Upper lobe of left lung (tissue), 6 donors: ENCODE measurements around the gene IGSF1. TPM values are rescaled to one million over a fixed set of nuclear protein-coding genes. Genes with fewer than 3 reads are reported as not detected.

Source experiments
- ATAC-seq, 2 donors: fragments of 200-7000 bp; cut with Tn5 transposase; one replicate each; pipeline ENCODE4 v1.9.1; 2022; ENCODE audit warnings: mild to moderate bottlenecking in 2 of 2, moderate library complexity in 2 of 2; ENCODE audit not compliant: low FRiP score in 2 of 2
- DNase-seq, 2 donors: peaks; one replicate each; pipeline ENCODE4 v3.0.0-alpha.2; 2019 to 2020
- H3K27ac ChIP-seq, 4 donors: fragments of 200-600 bp; sonication (generic); one replicate each; pipeline ENCODE4 v1.5.1; 2016 to 2019
- H3K27me3 ChIP-seq, 4 donors: fragments of 200-600 bp; sonication (generic); one replicate each; pipeline ENCODE4 v1.5.1; 2017 to 2019
- H3K36me3 ChIP-seq, 4 donors: fragments of 200-600 bp; sonication (generic); one replicate each; pipeline ENCODE4 v1.5.1; 2016 to 2019
- H3K4me1 ChIP-seq, 4 donors: fragments of 200-600 bp; sonication (generic); one replicate each; pipeline ENCODE4 v1.5.1; 2018 to 2019
- H3K4me3 ChIP-seq, 4 donors: fragments of 200-600 bp; sonication (generic); one replicate each; pipeline ENCODE4 v1.5.1; 2017 to 2019; ENCODE audit warnings: mild to moderate bottlenecking in 2 of 4, moderate library complexity in 1 of 4
- H3K9me3 ChIP-seq, 4 donors: fragments of 200-600 bp; sonication (generic); one replicate each; pipeline ENCODE4 v1.5.1; 2018 to 2019
- EP300 ChIP-seq, 4 donors: sonication (generic); formaldehyde crosslinking; IDR thresholded peaks; one replicate each; pipeline ENCODE4 v1.5.1; 2017; ENCODE audit warnings: antibody characterized with exemption in 4 of 4, control low read depth in 2 of 4
- POLR2A ChIP-seq, 4 donors: fragments of 450-650 bp; IDR thresholded peaks; one replicate each; pipeline ENCODE4 v1.5.1; 2016 to 2017; ENCODE audit warnings: antibody characterized with exemption in 4 of 4, mild to moderate bottlenecking in 2 of 4
- POLR2AphosphoS5 ChIP-seq, 2 donors: sonication (generic); formaldehyde crosslinking; IDR thresholded peaks; one replicate each; pipeline ENCODE4 v1.5.1; 2017; ENCODE audit warnings: antibody characterized with exemption in 2 of 2
- WGBS, 2 donors: methylation state at CpG; one replicate each; pipeline ENCODE4 v1.1.5; 2017 to 2018; 5-methylcytosine and 5-hydroxymethylcytosine counted together
- total RNA-seq, 6 donors: library from RNA; depleted of rRNA in 4 of 6; stranded (reverse); fragments of >200 nt in 4 of 6; gene quantifications; one replicate each; pipeline versions ENCODE4 v1.1.0 to v1.2.1, GENCODE V29; 2016 to 2021
- TF ChIP-seq, protein P1 (sequence below), 6 experiments: fragments of 450-650 bp in 4 of 6; fragments of 200-600 bp in 2 of 6; sonication (generic) in 2 of 6; IDR thresholded peaks; one replicate each; pipeline ENCODE4 v1.5.1; 2016 to 2019; ENCODE audit warnings: antibody characterized with exemption in 6 of 6
- donor health status: DM: no; HTN: no; CAD: no; lungs with moderate emphysema.
- donor health status: DM: no; HTN: yes; CAD: no; lungs with severe emphysema.

Gene IGSF1
- total RNA-seq, 6 donors from 2014 or later = 0.03 to 0.76 (median 0.39) TPM; not detected in 3

DNA sequence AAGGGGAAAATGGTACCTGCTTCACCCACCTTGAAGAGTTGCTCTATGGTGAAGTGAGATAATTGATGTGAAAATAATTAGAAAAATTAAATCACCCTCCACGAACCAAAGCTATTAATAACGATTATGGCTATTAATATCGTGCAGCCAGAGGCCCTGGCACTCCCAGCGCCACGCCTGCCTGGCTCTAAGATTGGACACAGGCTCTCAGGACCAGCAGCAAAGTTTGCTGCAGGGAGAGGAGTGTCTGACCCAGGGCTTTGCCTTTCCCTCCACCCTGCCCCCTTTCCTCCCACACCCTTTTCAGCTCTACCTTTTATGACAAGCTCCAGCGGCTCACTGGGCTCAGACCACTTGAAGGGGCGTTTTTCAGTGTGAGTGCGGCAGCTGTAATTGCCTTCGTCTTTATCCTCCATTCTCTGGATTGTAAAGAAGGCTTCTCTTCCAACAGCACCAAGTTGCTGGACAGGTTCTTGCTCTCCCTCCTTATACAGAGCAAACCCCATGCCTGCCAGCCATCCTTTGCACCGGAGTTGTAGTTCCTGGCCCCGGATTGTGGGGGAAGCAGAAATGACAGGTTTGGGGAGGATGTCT lies 11.5 kb downstream of the IGSF1 start:
- Histone ChIP-seq H3K27ac (no peak overlapping the region), H3K27me3 (no peaks in the 10 kb centered on the region), H3K4me3 (no peak overlapping the region), H3K36me3 (no peaks in the 10 kb centered on the region), H3K9me3 (no peaks in the 10 kb centered on the region), H3K4me1 (no peaks in the 10 kb centered on the region)
- whole genome bisulfite sequencing, 2 donors = 49 to 55% methylated on average over 8 to 11 of the region's 11 CpGs
- no peak for TF ChIP-seq POLR2AphosphoS5 (IDR thresholded peaks at IDR 0.05)
- TF ChIP-seq EP300 (IDR thresholded peaks at IDR 0.05) = no peak
- TF ChIP-seq, protein P1, sequence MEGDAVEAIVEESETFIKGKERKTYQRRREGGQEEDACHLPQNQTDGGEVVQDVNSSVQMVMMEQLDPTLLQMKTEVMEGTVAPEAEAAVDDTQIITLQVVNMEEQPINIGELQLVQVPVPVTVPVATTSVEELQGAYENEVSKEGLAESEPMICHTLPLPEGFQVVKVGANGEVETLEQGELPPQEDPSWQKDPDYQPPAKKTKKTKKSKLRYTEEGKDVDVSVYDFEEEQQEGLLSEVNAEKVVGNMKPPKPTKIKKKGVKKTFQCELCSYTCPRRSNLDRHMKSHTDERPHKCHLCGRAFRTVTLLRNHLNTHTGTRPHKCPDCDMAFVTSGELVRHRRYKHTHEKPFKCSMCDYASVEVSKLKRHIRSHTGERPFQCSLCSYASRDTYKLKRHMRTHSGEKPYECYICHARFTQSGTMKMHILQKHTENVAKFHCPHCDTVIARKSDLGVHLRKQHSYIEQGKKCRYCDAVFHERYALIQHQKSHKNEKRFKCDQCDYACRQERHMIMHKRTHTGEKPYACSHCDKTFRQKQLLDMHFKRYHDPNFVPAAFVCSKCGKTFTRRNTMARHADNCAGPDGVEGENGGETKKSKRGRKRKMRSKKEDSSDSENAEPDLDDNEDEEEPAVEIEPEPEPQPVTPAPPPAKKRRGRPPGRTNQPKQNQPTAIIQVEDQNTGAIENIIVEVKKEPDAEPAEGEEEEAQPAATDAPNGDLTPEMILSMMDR (IDR thresholded peaks at IDR 0.05) = no peak
- TF ChIP-seq POLR2A (IDR thresholded peaks at IDR 0.05) = no peak
- no peak for ATAC-seq
- DNase-seq = no peak

DNA sequence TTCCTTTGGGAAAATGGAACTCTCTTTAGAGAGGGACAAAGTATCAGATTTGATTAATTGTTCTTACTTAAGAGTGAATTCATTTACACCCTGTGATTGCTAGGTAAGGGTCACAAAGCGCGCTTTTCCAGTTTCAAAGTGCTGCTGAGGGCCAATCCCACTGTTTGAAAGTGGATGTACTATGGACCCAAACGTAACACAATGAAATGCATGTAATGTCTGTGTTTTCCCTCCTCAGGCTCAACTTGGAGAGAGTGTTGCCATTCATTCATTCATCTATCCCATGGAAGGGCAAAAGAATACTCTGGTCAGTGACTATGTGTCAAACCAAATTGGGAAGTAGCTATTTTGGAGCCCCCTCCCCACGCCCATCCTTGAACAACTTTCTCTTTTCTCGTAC lies 16.1 kb downstream of the IGSF1 start:
- TF ChIP-seq POLR2A (IDR thresholded peaks at IDR 0.05) (no peak), EP300 (IDR thresholded peaks at IDR 0.05) (no peak), POLR2AphosphoS5 (IDR thresholded peaks at IDR 0.05) (no peak)
- TF ChIP-seq, protein P1 (IDR thresholded peaks at IDR 0.05) = no peak
- 75 to 91% methylated on average over 5 of the region's 5 CpGs for WGBS, 2 donors

DNA sequence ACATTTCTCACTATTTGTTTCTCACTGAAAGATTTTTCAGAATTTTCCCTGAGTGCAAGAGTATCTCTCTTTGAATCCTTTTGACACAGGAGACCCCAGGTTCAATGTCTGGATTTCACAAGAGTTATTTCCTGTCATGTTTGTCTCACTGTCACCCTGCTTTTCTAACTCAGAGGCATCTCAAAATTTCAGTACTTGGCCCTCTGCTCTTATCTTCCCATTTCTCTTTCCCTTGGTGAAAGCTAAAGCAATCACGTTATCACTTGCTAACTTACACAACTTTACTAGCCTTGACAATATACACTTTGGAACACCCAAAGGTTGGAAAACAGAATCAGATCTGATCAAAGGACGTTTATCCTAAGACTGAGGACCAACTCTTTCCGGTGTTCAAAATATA lies 17.3 kb downstream of the IGSF1 start:
- Histone ChIP-seq H3K9me3 (no peaks in the 10 kb centered on the region), H3K4me1 (no peaks in the 10 kb centered on the region), H3K27ac (no peak overlapping the region), H3K4me3 (no peak overlapping the region), H3K27me3 (no peaks in the 10 kb centered on the region), H3K36me3 (no peaks in the 10 kb centered on the region)
- DNase-seq (no peak), ATAC-seq (no peak)
- 39 to 48% methylated on average over 3 of the region's 3 CpGs for WGBS, 2 donors
- no peak for TF ChIP-seq EP300 (IDR thresholded peaks at IDR 0.05)
- no peak for TF ChIP-seq POLR2A (IDR thresholded peaks at IDR 0.05)
- TF ChIP-seq, protein P1 (IDR thresholded peaks at IDR 0.05) = no peak

More for the DNA sequence above, 16.1 kb downstream of the IGSF1 start:
- Histone ChIP-seq H3K4me1 (no peaks in the 10 kb centered on the region), H3K27ac (no peak overlapping the region), H3K9me3 (no peaks in the 10 kb centered on the region), H3K36me3 (no peaks in the 10 kb centered on the region), H3K4me3 (no peak overlapping the region), H3K27me3 (no peaks in the 10 kb centered on the region)
- no peak for ATAC-seq
- no peak for DNase-seq

DNA sequence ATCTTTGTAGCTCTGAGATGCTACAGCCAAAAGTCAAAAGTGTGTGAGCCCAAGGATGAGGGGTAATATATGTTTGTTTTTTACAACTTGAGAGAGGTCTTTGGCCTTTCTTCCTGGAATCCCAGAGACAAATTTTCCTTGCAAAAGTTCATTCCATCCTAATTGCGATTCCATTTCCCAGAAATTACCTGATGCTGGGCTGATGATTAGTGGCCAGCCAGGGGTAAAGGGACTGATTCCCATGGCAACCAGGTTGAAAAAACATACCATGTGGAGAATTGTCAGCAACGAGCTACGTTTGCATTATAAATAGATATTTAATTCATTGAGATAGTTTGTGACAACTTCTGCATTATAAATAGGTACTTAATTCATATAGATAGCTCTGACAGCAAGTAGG lies 17.8 kb downstream of the IGSF1 start:
- DNase-seq (no peak), ATAC-seq (no peak)
- WGBS, 2 donors = 31 to 32% methylated on average over 3 of the region's 3 CpGs
- Histone ChIP-seq H3K4me3 (no peak overlapping the region), H3K4me1 (no peaks in the 10 kb centered on the region), H3K36me3 (no peaks in the 10 kb centered on the region), H3K27ac (no peak overlapping the region), H3K9me3 (no peaks in the 10 kb centered on the region), H3K27me3 (no peaks in the 10 kb centered on the region)
- TF ChIP-seq, protein P1 (IDR thresholded peaks at IDR 0.05) = no peak
- TF ChIP-seq EP300 (IDR thresholded peaks at IDR 0.05) (no peak), POLR2A (IDR thresholded peaks at IDR 0.05) (no peak), POLR2AphosphoS5 (IDR thresholded peaks at IDR 0.05) (no peak)

DNA sequence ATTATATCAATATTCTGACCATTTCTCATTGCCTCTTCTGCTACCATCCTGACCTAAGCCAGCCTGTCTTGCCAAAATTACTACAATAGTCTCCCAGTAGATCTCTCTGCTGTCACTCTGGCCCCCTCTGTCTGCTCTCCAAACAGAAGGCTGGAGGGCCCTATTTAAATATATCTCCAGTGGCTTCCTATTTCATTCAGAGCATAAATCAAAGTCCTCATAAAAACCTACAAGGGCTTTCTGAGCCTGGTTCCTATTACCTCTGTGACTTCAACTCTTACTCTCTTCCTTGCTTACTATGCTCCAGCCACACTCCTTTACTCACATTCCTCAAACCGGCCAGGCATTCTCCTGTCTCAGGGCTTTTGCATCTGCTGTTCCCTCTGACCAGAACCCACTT lies 19.0 kb downstream of the IGSF1 start:
- Histone ChIP-seq H3K9me3 (no peaks in the 10 kb centered on the region), H3K4me3 (no peak overlapping the region), H3K4me1 (no peaks in the 10 kb centered on the region), H3K27ac (no peak overlapping the region), H3K36me3 (no peaks in the 10 kb centered on the region), H3K27me3 (no peaks in the 10 kb centered on the region)
- TF ChIP-seq POLR2A (IDR thresholded peaks at IDR 0.05) (no peak), POLR2AphosphoS5 (IDR thresholded peaks at IDR 0.05) (no peak), EP300 (IDR thresholded peaks at IDR 0.05) (no peak)
- TF ChIP-seq, protein P1 (IDR thresholded peaks at IDR 0.05) = no peak
- WGBS, 2 donors = 0 to 47% methylated on average over 1 of the region's 1 CpG
- ATAC-seq (no peak), DNase-seq (no peak)
